GM10266 (cell line): ENCODE results near the gene BMF.
"Not testable (repeated sequence)": the region's sequence is repeated elsewhere in the genome, so short reads cannot be mapped to it uniquely, and the experiment has no call there.

Experiments used
- DNase-seq: peaks from one replicate; pipeline ENCODE4 v3.0.0; 2012; ENCODE audit errors: extremely low spot score
- CTCF ChIP-seq: IDR thresholded peaks from 2 replicates; pipeline ENCODE4 v1.5.1; 2012; ENCODE audit warnings: mild to moderate bottlenecking, low read depth; ENCODE audit not compliant: control insufficient read depth, insufficient read depth; ENCODE audit errors: missing control alignments

BMF gene

GRCh38 chr15:40108855-40109735 is at the start of gene BMF:
Gene BMF, minus strand, starts transcription at chr15:40108879. Its CDS starts 2,793 bp downstream, at chr15:40106086.
- peak; percentile 12 for TF ChIP-seq CTCF
- peak; percentile 97 for DNase-seq

GRCh38 chr15:40157778-40158447 is 49.2 kb upstream of the BMF start:
- no peak for TF ChIP-seq CTCF
- DNase-seq, result no peak

GRCh38 chr15:40155270-40155910 is 46.7 kb upstream of the BMF start:
- peak; percentile 16 for DNase-seq
- TF ChIP-seq CTCF, result no peak

GRCh38 chr15:40154821-40155220 is 46.1 kb upstream of the BMF start:
- not testable (repeated sequence) for DNase-seq

GRCh38 chr15:40151991-40152390 is 43.3 kb upstream of the BMF start:
- no peak for DNase-seq
- TF ChIP-seq CTCF, result no peak

GRCh38 chr15:40151499-40151898 is 42.8 kb upstream of the BMF start:
- no peak for DNase-seq

More at GRCh38 chr15:40151499-40151898, 42.8 kb upstream of the BMF start:
- TF ChIP-seq CTCF, result no peak
